ENCODE data around the gene SLIT1.

The SLIT1 gene

DNA sequence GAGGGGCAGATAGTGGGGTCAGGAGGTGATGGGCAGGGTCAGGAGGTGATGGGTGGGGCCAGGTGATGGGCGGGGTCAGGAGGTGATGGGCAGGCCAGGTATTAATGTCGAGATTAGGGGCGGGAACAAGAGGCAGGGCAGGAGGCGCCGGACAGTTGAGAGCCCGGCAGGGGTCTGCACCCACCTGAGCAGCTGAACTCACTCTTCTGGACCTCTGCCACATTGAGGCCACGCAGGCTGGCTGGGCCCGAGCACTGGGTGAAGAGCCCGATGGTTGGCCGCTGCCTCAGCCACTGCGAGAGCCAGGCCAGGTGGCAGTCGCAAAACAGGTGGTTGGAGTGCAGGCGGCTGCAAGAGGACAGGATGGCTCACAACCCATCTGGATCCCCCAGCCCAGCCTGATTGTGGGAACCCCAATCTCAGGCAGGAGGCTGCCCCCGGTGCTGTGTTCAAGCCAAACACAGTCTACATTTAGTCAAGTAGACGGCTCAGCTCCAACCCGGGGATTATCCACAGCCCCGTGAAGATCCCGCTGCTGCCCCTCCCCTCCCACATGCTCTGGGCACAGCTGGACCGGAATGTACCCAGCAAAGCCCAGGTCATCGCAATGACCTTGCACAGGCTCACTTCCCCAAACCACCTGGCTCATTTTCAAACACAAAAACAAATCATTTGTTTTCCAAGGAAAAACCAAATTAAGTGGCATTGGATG lies 122.3 kb downstream of the SLIT1 start:
- no peak for DNase-seq (ENCODE audit: low read depth in 2 of 2)

GRCh38 chr10:97062456-97062855 lies 123.3 kb downstream of the SLIT1 start:
- no peak for DNase-seq (ENCODE audit: low read depth in 2 of 2)

DNA sequence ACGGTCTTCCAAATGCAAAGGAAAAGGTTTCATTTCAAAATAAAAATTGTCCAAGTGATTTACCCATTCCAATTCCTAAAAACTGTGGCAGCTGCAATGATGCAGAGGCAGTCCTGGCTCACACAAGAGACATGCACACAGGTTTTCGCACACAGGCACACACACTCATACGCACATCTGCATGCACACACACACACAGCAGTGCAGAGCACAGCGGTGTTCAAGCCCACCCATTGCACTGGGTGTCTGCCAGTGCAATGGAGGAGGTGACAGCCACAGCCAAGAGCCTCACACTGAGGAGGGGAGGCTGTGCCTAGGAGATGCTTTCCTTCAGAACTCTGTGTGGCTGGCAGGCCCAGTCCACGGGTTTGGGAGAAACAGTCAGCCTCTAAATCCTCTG lies 123.7 kb downstream of the SLIT1 start:
- no peak for DNase-seq (ENCODE audit: low read depth in 2 of 2)

DNA sequence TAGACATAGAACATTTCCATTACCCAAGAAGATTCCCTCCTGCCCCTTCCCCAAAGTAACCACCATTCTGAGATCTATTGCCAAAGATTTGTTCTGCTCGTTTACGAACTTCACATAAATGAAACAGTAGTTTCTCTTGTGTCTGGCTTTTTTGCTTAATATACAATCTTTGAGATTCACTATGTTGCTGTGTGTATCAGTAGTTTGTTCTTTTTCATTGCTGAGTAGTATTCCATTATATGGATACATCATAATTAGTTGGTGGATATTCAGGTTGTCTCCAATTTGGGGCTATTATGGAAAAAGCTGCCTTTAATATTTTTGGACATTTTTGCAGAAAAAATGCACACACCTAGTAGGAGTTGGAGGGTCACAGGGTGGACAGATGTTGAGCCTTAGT lies 124.3 kb downstream of the SLIT1 start:
- DNase-seq (ENCODE audit: low read depth in 2 of 2), result no peak

GRCh38 chr10:97060441-97061084 lies 125.2 kb downstream of the SLIT1 start:
- no peak for DNase-seq (ENCODE audit: low read depth in 2 of 2)

- DNase-seq (ENCODE audit: low read depth in 2 of 2), result no peak
Measured at GRCh38 chr10:97059872-97060205, 125.9 kb downstream of the SLIT1 start.

DNA sequence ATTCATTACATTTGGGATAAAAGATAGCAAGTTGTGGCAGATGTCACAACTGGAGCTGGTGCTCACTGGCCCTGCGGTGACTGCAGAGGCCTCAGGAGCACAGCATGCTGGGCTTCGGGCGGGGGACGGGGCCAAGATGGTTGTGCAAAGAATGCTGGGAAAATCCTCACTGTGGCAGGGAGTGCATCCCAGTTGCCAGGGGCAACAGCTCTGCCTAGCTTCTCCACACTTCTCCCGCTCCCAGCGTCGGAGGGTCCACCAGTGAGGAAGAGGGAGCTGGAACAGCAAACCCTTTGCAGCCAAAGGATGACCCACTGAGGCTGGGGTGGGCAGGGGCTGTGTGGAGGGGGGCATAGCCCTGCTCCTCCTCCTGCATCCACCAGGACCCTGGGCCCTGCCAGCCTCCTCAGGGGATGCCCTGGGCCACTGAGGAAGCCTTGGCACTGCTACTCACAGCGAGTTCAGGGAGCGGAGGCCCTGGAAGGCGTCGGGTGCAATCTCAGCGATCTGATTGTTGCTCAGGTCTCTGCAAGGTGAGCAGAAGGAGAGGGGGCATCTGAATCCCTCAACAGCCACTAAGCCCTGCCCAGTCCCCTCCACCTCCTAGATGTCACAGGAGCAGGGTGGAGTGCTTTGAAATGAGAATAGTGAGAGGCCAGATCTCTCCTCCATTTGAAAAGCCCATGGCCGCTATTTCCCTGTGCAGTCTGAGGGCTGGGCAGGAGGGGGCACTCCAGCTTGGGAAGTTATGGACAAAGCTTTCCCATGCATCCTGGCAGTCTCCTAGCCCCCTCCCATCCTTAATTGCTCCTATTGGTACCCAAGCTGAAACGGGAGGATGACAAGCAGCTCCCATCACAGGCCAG lies 126.5 kb downstream of the SLIT1 start:
- no peak for DNase-seq (ENCODE audit: low read depth in 2 of 2)

DNA sequence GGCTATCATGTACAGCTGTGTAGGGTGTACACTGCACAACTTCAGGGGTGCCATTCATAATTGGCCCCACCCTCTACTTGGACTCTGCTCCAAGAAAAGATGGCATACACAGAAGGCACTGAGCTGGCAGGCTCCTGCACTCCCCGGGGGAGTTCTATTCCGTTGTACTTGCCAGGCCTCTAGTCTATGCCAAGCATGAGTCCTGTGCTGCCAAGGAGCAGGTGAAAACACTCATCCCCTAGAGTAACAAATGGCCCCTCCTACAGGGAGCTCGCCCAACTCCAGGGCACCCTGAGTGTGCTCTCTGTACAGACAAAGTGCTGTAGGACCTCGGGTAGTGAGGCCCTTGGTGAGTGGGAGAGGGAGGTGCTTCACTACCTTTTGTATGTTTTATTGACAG lies 127.2 kb downstream of the SLIT1 start:
- no peak for DNase-seq (ENCODE audit: low read depth in 2 of 2)

DNA sequence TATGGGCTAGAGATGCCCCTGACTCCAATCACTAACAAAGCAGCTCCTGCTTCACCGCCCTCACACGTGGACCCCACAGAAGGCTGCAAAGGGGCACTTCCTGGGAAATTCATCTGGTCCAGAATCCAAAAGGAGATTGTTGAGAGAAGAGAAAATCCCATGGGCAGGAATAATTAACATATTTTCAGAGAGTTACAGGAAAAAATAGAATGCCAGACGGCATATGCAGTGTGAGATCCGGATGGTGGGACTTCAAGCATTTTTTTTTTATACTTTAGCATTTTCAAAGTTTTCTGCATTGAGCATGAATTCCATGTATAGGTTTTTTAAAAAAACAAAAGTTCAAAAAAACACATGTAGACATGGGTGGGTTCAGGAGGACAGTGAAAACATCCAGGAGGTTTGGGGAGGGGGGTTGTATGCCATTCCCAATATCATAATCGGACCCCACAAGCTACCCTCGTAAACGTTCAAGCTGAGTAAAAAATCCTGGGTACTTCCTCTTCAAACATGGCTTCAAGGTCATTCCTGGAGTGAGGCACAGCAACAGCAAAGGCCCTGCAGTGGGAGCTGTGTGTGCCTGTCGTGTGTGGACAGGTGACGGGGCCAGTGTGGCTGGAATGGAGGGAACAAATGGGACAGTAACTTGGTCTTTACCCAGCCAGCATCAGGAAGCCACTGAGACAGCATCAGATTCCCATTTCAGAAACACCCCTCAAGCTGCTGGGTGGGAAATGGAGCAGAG lies 128.1 kb downstream of the SLIT1 start:
- no peak for DNase-seq (ENCODE audit: low read depth in 2 of 2)

GRCh38 chr10:97056003-97056630 lies 129.6 kb downstream of the SLIT1 start:
- no peak for DNase-seq (ENCODE audit: low read depth in 2 of 2)

- DNase-seq (ENCODE audit: low read depth in 2 of 2), result no peak
Measured at GRCh38 chr10:97053276-97053675, 132.5 kb downstream of the SLIT1 start.

DNA sequence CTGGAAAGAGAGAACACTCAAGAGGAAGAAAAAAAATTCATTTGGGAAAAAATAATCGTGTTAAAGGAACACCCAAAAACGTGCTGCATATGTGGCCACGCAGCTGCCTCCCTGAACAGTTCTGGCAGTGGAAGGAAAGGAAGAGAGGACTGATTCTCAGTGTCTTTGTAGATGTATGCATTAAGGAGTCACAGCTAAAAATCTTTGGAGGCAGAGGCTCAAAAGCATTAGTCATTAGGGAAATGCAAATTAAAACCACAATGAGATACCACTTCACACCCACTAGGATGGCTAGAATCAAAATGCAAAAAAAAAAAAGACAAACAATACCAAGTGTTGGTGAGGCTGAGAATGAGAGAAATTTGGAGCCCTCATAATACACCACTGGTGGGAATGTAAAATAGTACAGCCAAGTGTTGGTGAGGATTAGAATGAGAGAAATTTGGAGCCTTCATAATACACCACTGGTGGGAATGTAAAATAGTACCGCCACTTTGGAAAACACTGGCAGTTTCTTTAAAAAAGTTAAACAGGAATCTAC lies 134.7 kb downstream of the SLIT1 start:
- no peak for DNase-seq (ENCODE audit: low read depth in 2 of 2)

- no peak for DNase-seq (ENCODE audit: low read depth in 2 of 2)
Measured at GRCh38 chr10:97050205-97050745, 135.5 kb downstream of the SLIT1 start.

GRCh38 chr10:97049670-97050069 lies 136.1 kb downstream of the SLIT1 start:
- DNase-seq (ENCODE audit: low read depth in 2 of 2), result no peak

DNA sequence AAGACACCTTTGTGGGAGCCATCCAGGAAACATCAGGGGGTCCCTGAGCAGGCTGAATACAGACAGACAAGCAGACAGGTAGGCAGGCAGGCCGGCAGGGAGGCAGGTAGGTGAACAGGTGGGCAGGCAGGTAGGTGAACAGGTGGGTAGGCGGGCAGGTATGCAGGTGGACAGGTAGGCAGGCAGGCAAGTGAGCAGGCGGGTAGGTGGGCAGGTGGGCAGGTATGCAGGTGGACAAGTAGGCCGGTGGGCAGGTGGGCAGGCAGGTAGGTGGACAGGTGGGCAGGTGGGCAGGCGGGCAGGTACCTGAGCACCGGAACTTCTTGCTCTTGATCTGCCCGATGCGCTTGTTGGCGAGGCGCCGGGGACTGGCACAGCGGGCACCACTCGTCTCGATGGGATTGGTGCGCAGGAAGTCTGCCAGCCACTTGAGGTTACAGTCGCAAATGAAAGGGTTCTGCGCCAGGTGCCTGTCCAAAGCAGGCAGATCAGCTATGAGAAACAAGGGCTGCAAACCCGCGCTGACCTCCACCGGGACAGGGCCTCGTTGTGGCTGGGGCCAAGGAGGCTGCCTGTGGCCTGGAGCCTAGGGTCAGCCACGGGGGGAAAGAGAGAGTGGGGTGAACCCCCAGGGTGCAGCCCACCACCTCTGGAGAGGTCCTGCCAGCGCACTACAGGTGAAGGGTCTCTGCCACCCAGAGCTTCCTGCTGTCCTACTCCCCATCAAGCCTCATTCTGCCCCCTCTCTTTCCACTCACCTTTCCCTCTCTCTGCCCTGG lies 136.9 kb downstream of the SLIT1 start:
- no peak for DNase-seq (ENCODE audit: low read depth in 2 of 2)

GRCh38 chr10:97047788-97048187 lies 138.0 kb downstream of the SLIT1 start:
- DNase-seq (ENCODE audit: low read depth in 2 of 2), result no peak

GRCh38 chr10:97047083-97047736 lies 138.5 kb downstream of the SLIT1 start:
- DNase-seq (ENCODE audit: low read depth in 2 of 2), result no peak

- DNase-seq (ENCODE audit: low read depth in 2 of 2), result no peak
Measured at GRCh38 chr10:97046456-97047082, 139.2 kb downstream of the SLIT1 start.

DNA sequence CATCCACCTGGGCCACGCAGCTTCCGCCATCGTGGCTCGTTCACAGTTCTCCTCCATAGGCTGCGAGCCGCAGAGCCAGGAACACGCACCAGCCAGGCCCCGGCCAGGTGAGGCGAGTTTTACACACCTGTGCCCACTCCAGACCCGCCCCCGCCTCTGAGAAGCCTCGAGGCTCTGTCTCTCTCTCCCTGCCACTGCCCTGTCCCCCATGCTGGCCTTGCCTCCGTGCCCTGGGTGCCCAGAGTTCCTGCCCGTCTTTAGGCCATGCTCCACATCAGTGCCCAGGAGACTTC lies 142.2 kb downstream of the SLIT1 start:
- DNase-seq (ENCODE audit: low read depth in 2 of 2), result no peak
